Activated CD4-positive, alpha-beta T cell treated with anti-CD3 and anti-CD28 coated beads, Interleukin-2, amount 50 U/mL, for 4 hours (primary cell): ENCODE data around the gene ORAI3.

Source experiments
- DNase-seq, 2 experiments: peaks; one replicate each; pipeline ENCODE4 v3.0.0-alpha.2; 2020

The ORAI3 gene

GRCh38 chr16:30992931-30993816 is 44.3 kb downstream of the ORAI3 start:
- no peak for DNase-seq

GRCh38 chr16:30995927-30996323 is 47.1 kb downstream of the ORAI3 start:
- DNase-seq, result no peak

GRCh38 chr16:30996324-30996984 is 47.6 kb downstream of the ORAI3 start:
- DNase-seq, result no peak

GRCh38 chr16:30996985-30997724 is 48.3 kb downstream of the ORAI3 start:
- DNase-seq, result peak; percentile 75 to 76

GRCh38 chr16:30997725-30998711 is 49.1 kb downstream of the ORAI3 start:
- no peak for DNase-seq

GRCh38 chr16:30998852-30999761 is 50.2 kb downstream of the ORAI3 start:
- no peak for DNase-seq

- DNase-seq, result no peak
Observed at GRCh38 chr16:31000671-31001382, 52.0 kb downstream of the ORAI3 start.

- DNase-seq, result no peak
Observed at GRCh38 chr16:31001507-31002249, 52.8 kb downstream of the ORAI3 start.

GRCh38 chr16:31002250-31002700 is 53.4 kb downstream of the ORAI3 start:
- DNase-seq, result no peak

GRCh38 chr16:31002862-31003341 is 54.0 kb downstream of the ORAI3 start:
- no peak for DNase-seq

GRCh38 chr16:31003744-31004143 is 54.9 kb downstream of the ORAI3 start:
- DNase-seq, result no peak
